Uterus (tissue), 4 donors: ENCODE data around the gene NR2F1-AS1. TPM values are rescaled to one million over a fixed set of nuclear protein-coding genes. Genes with fewer than 3 reads are reported as not detected.

Experiments
- DNase-seq, 2 donors: peaks; one replicate each; pipeline ENCODE4 v3.0.0-alpha.2; 2019 to 2020
- H3K27ac ChIP-seq, 2 donors: fragments of 200-600 bp; sonication (generic); 1 replicate in 1 of 2; 2 replicates in 1 of 2; pipeline ENCODE4 v1.5.1; 2016 to 2018
- H3K27me3 ChIP-seq, 2 donors: fragments of 200-600 bp; sonication (generic); one replicate each; pipeline ENCODE4 v1.5.1; 2018 to 2019; ENCODE audit warnings: control low read depth in 1 of 2
- H3K36me3 ChIP-seq, 2 donors: fragments of 200-600 bp; sonication (generic); one replicate each; pipeline ENCODE4 v1.5.1; 2019; ENCODE audit warnings: control low read depth in 1 of 2
- H3K4me1 ChIP-seq, 2 donors: fragments of 200-600 bp; sonication (generic); one replicate each; pipeline ENCODE4 v1.5.1; 2018 to 2019; ENCODE audit warnings: control low read depth in 1 of 2
- H3K4me3 ChIP-seq, 2 donors: fragments of 200-600 bp; sonication (generic); 1 replicate in 1 of 2; 2 replicates in 1 of 2; pipeline ENCODE4 v1.5.1; 2018 to 2019; ENCODE audit warnings: mild to moderate bottlenecking in 1 of 2
- H3K9me3 ChIP-seq, 2 donors: fragments of 200-600 bp; sonication (generic); one replicate each; pipeline ENCODE4 v1.5.1; 2019; ENCODE audit warnings: control low read depth in 1 of 2
- POLR2A ChIP-seq, 2 donors: fragments of 450-650 bp; IDR thresholded peaks; one replicate each; pipeline ENCODE4 v1.6.1; 2016; ENCODE audit warnings: antibody characterized with exemption in 2 of 2, mild to moderate bottlenecking in 1 of 2, moderate library complexity in 1 of 2
- intact Hi-C: fragments of 100-400 bp; cut with DNase I; formaldehyde crosslinking; loops from one replicate; pipeline ENCODE4 v1.15.1; 2023; ENCODE audit warnings: low total_unique reads
- total RNA-seq, 4 donors: library from RNA; depleted of rRNA in 3 of 4; stranded (reverse); fragments of >200 nt in 3 of 4; gene quantifications; one replicate each; pipeline versions ENCODE4 v1.1.0 to v1.2.4, GENCODE V29; 2014 to 2023
- TF ChIP-seq, protein P1 (sequence below), 4 experiments: fragments of 200-600 bp in 2 of 4; fragments of 450-650 bp in 2 of 4; sonication (generic) in 2 of 4; IDR thresholded peaks; one replicate each; pipeline ENCODE4 v1.5.1; 2016 to 2019; ENCODE audit warnings: antibody characterized with exemption in 4 of 4, mild to moderate bottlenecking in 2 of 4, moderate library complexity in 1 of 4
- donor health status: DM: yes; HTN: yes; CAD: no.

Gene NR2F1-AS1
- total RNA-seq, 4 donors from 2014 or later = 4.4 to 46.1 (median 19.9) TPM

DNA sequence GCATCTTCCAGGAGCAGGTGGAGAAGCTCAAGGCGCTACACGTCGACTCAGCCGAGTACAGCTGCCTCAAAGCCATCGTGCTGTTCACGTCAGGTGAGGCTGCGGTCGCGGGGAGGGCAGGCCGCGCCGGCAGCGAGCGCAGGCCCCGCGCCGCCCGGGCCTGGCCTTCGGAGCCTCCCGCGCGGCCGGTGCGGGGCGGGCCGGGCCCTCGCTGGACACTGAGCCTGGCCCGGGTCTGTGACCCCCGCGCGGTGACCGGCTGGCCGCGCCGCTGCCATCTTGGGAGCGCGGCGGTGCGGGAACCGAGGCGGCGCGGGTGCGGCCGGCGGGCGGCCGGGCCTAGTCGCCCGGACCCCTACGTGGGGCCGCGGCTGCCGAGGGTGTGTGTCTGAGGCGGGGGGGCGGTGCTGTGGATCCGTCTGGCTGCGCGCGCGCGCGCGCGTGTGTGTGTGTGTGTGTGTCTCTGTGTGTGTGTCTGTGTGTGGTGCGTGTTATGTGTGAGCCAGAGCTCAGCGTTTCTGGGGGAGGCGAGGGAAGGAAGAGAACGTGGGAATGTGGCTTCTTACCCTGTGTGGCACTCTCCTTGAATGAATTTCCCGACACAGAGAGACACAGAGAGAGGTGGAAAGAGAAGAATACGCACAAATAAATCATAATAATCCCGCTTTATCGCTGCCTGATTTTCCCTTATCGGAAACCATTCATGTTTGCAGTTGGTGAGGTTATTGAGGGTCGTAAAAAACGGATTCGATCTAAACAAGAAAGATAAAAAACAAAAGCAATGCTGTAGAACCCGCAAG lies 7.5 kb upstream of the NR2F1-AS1 start:
- Histone ChIP-seq H3K27ac (peak overlapping the region; percentile 2 to 37), H3K9me3 (no peaks in the 10 kb centered on the region), H3K36me3 (no peaks in the 10 kb centered on the region), H3K27me3 (no peaks in the 10 kb centered on the region), H3K4me1 (peaks cover 0 to 4% of the 10 kb centered on the region in 2 donors), H3K4me3 (peak overlapping the region in 1 of 2 donors; percentile 8)
- TF ChIP-seq, protein P1, sequence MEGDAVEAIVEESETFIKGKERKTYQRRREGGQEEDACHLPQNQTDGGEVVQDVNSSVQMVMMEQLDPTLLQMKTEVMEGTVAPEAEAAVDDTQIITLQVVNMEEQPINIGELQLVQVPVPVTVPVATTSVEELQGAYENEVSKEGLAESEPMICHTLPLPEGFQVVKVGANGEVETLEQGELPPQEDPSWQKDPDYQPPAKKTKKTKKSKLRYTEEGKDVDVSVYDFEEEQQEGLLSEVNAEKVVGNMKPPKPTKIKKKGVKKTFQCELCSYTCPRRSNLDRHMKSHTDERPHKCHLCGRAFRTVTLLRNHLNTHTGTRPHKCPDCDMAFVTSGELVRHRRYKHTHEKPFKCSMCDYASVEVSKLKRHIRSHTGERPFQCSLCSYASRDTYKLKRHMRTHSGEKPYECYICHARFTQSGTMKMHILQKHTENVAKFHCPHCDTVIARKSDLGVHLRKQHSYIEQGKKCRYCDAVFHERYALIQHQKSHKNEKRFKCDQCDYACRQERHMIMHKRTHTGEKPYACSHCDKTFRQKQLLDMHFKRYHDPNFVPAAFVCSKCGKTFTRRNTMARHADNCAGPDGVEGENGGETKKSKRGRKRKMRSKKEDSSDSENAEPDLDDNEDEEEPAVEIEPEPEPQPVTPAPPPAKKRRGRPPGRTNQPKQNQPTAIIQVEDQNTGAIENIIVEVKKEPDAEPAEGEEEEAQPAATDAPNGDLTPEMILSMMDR (IDR thresholded peaks at IDR 0.05) = no peak
- no peak for TF ChIP-seq POLR2A (IDR thresholded peaks at IDR 0.05)
- DNase-seq = no peak
- intact Hi-C loops = no loop called here

DNA sequence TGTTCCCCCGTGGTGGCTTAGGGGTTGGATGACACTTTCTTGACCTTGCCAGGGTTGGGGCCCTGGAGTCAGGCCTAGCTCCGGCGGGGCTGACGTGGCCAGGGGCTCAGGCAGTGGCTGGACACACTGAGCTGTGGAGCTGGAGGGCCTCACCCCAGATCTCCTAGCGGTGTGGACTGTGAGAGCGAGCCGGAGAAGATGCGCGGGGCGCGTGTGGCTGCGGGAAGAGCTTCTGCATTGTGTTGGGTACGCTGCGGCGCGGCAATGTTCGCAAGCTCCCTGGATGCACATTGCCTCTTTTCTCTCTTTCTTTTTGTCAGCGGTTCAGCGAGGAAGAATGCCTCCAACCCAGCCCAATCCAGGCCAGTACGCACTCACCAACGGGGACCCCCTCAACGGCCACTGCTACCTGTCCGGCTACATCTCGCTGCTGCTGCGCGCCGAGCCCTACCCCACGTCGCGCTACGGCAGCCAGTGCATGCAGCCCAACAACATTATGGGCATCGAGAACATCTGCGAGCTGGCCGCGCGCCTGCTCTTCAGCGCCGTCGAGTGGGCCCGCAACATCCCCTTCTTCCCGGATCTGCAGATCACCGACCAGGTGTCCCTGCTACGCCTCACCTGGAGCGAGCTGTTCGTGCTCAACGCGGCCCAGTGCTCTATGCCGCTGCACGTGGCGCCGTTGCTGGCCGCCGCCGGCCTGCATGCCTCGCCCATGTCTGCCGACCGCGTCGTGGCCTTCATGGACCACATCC lies 6.8 kb upstream of the NR2F1-AS1 start:
- DNase-seq = no peak
- Histone ChIP-seq H3K36me3 (no peaks in the 10 kb centered on the region), H3K4me3 (no peak overlapping the region), H3K4me1 (peaks cover 0 to 4% of the 10 kb centered on the region in 2 donors), H3K9me3 (no peaks in the 10 kb centered on the region), H3K27me3 (peaks cover 0 to 3% of the 10 kb centered on the region in 2 donors), H3K27ac (peak overlapping the region in 1 of 2 donors; percentile 11)
- TF ChIP-seq, protein P1 (IDR thresholded peaks at IDR 0.05) = no peak
- TF ChIP-seq POLR2A (IDR thresholded peaks at IDR 0.05) = no peak
- intact Hi-C loops = no loop called here

DNA sequence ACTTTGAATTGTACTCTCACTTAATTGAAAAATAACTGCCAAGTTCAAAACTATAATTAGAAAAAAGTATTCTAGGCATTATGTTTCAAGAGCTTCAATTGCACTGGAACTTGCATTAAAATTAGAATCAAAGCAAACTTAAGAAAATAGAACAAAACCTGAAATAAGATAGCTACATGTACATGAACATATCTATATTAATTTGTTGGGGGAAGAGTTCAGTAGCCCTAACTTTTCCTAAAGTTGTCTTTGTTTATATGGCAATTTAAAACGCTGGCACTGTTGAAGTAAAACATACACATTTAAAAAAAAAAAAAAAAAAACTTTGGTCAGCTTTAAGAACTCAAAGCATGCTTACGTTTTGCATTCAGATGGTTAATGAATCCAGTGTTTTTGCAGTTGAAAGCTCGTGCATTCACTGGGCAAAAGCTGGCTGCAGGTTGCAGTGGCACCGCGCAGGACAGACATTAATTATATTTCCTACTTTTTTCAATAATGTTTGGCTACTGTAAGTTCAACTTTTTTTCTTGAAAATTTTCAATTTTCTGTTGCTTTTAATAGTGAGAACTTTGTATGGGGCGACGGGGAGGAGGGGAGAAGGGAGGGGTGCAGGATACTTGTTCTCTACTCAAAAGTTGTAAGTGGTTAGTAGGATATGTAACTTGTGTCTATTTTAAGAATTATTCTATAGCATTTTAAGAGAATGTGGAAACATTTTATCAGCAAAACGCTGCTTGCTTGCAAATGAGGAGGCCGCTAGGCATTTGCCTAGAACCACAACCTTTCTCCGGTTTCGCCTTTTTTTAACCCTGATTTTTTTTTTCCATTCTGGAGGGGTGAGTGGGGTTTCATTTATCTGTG lies 5.9 kb upstream of the NR2F1-AS1 start:
- peak overlapping the region in 1 of 2 donors; percentile 11 for H3K27ac ChIP-seq

DNA sequence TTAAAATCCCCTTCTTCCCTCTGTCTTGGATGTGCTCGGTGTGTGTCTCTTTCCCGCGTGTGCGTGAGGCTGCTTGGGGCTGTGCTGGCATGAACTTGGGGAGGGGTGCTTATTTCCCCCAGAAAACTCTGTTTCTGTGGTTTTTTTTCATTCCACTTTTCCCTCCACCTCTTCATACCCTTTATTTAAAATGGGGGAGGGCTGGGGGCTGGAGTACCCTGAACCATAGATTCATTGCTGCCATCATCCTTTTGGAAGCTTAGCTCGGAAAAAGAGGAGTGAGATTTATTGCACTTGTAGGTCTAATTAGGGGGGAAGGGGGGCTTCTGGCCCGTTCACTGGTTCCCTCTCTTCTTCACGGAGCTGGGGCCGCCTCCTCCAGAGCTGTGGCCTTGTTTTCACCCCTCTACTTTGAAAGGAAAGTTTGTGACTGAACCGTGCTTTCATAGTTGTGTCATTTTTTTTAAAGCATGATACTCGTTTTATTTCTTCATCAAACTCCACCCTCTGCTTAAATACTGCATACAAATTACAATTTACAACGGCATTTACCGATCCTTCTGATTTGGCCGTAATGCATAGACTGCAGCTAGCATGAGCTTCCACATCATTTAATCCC lies 4.9 kb upstream of the NR2F1-AS1 start:
- Histone ChIP-seq H3K36me3 (no peaks in the 10 kb centered on the region), H3K9me3 (no peaks in the 10 kb centered on the region), H3K27me3 (peaks cover 0 to 3% of the 10 kb centered on the region in 2 donors), H3K27ac (peak overlapping the region; percentile 90 to 92), H3K4me1 (peaks cover 0 to 1% of the 10 kb centered on the region in 2 donors), H3K4me3 (peak overlapping the region; percentile 61 to 73)
- intact Hi-C loops = no loop called here
- peak in 1 of 2 donors; percentile 49 for DNase-seq
- TF ChIP-seq, protein P1 (IDR thresholded peaks at IDR 0.05) = no peak

More for the DNA sequence above, 5.9 kb upstream of the NR2F1-AS1 start:
- TF ChIP-seq, protein P1 (IDR thresholded peaks at IDR 0.05) = no peak
- TF ChIP-seq POLR2A (IDR thresholded peaks at IDR 0.05) = no peak
- peaks cover 0 to 3% of the 10 kb centered on the region in 2 donors for H3K27me3 ChIP-seq
- no peaks in the 10 kb centered on the region for H3K9me3 ChIP-seq
- no peak for DNase-seq
- H3K4me1 ChIP-seq = peaks cover 0 to 4% of the 10 kb centered on the region in 2 donors
- H3K4me3 ChIP-seq = peak overlapping the region in 1 of 2 donors; percentile 73
- H3K36me3 ChIP-seq = no peaks in the 10 kb centered on the region
- intact Hi-C loops = no loop called here
